Activated CD8-positive, alpha-beta memory T cell treated with anti-CD3 and anti-CD28 coated beads for 1 hour (primary cell): ENCODE measurements around the gene SEMA3C.

Experiments
- DNase-seq, 2 donors: peaks; one replicate each; pipeline ENCODE4 v3.0.0-alpha.2; 2020; ENCODE audit warnings: low read depth in 1 of 2; ENCODE audit errors: extremely low read depth in 1 of 2

Gene SEMA3C

DNA sequence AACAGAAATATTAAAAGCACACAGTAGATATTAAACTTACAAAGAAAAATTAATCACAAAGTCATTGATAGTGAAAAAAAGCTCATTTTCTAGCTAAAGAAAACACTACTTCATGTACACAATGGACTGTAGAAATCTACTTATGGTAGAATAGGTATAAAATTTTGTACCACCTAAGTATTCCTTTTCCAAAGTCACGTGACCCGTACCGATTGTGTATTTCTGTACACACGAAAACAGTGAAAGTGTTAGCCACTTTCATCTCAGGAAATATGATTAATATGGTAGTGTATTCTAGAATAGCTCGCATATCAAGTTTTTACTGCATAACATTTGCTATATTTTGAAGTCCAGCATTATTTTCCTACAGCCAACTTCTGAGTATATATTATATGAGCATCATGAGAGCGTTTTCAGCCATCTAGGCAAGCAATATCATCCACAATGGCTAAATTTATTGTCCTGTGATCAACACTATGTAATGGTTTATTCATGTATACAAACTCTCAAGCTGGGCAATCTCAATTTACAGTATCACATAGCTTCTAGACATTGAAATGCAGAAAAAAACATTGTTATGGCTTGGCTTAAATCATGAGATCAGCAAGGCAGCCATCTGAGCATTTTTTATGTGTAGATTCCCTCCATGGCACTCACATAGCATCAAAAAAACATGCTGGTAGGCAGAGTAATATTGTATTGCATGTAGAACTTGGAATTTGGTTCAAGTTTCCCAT lies 165.7 kb downstream of the SEMA3C start:
- no peak for DNase-seq

GRCh38 chr7:80749270-80749669 lies 169.6 kb downstream of the SEMA3C start:
- DNase-seq, result no peak

DNA sequence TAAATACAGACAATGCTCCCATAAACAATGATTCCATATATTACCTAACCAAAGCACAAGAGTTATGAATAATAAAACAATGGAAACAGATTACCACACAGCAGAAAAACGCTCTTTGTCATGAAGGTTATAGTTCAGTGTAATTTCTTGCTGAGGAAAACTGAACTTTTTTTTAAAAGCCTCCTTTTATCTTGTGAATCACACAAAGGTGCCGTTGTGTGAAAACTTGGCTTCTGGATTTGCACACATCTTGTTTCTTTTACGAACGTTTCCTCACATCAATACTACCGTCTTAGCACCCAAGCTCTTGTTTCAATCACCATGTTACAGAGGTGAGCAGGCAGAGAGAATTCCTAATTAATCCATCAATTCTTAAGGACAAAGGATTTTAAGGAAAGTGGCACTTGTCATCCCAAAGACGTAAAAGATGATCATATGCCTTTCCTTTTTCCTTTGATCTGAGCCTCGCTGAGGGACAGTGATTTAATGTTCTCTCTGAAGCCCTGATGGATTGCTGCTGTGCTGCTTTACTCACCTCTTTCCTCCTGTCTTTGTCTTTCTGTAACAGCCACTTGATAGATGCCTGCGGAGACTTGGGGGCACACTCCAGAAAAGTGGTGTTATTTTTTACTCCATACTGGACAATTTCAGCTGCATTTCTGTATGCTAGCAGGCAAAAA lies 170.3 kb downstream of the SEMA3C start:
- no peak for DNase-seq

- DNase-seq, result no peak
Observed at GRCh38 chr7:80740778-80741545, 177.9 kb downstream of the SEMA3C start.

- DNase-seq, result no peak
Observed at GRCh38 chr7:80736371-80737125, 182.3 kb downstream of the SEMA3C start.

- DNase-seq, result no peak
Observed at GRCh38 chr7:80735330-80735729, 183.5 kb downstream of the SEMA3C start.

DNA sequence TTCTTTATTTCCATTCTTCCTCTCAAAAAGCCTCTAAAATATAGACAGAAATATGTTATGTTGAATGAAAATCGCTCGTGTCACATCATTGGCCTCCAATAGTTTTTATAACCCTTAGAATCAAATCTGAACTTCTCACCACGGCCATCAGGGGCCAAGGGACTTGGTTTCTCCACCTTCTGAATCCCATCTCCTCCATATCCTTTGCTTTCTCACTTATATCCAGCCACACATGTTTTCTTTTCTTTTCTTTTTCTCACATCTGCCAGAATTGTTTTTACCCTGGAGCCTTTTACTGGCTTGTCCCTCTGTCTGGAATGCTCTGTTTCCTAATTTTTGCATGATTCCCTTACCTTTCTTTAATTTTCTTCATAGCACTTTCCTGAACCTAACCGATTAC lies 184.8 kb downstream of the SEMA3C start:
- DNase-seq, result no peak

DNA sequence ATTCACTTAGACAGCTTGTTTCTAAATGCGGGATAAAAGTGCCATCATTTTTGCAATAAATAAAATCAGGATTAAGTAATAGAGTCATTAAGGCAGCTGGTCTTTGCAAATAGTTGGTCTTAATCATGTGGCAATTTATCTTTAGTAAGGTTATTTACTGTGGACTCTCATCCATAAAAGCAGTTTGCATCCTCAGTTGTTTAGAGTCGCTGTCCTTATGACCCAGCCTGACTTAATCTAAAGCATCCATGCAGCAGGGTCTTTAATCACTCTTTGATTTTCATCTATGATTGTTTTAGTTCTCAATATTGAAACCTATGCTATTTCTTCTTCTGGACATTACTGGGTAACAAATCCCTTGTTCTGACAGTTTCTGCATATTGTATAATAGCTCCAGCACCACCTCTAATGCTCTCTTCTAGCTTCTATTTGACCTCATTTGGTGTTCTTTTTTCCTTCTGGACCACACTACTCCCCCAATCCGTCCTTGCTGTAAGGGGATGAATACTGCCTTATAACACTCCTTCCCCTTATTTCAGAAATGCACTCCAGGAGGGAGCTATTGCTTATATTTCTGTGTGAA lies 185.4 kb downstream of the SEMA3C start:
- DNase-seq, result no peak

GRCh38 chr7:80732630-80733029 lies 186.2 kb downstream of the SEMA3C start:
- no peak for DNase-seq

DNA sequence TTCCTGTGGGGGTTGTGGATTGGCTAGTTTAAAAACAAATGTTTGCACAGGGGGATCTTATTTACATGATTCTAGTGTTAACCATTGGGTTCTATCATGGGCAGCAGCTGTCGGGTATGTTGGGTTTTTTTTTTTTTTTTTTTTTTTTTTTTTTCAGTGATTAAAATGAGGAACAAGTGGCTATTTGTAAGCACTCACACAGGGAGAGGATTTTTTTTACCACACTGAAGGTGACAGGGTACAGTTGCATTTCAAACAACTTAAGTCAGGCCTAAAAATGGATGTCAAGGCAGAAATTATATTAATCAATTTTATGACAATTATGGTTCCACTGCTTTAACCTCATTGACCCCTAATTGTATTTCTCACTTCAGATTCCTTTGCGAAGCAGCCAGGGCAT lies 187.6 kb downstream of the SEMA3C start:
- no peak for DNase-seq

DNA sequence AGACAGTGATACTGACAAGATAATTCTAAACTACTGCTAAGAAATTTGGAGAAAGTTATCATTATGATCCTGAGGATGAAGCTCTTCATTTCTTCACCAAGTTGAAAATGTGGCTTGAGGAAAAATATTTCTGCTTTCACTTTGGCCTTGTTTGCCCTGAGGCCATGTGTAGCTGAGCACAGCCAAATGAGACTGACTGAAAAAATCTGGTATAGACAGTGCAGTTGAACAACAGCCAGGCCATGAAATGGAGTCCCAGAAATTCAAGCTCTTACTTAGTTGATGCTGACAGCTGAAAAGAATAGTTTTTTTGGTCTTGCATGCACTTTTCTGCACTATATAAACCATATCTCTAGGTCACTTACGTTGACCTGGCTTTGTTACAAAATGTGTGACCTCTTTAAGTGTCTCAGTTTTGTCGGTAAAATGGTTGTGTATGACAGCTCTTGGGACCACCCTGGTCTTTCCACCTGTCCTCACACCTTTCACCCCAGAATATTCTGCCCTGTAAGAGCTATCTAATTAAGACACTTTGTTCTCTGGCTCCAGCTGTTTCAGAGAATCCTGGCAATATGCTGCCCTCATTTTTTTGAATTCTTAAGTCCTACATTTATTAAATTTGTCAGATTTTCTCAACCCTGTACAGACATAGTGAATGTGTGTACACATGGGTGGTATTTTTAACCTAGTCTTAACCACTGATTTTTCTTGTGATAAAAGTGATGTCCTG lies 189.1 kb downstream of the SEMA3C start:
- no peak for DNase-seq

- no peak for DNase-seq
Observed at GRCh38 chr7:80726666-80727065, 192.2 kb downstream of the SEMA3C start.

- DNase-seq, result no peak
Observed at GRCh38 chr7:80725181-80725611, 193.7 kb downstream of the SEMA3C start.

GRCh38 chr7:80724249-80724871 lies 194.5 kb downstream of the SEMA3C start:
- DNase-seq, result no peak

DNA sequence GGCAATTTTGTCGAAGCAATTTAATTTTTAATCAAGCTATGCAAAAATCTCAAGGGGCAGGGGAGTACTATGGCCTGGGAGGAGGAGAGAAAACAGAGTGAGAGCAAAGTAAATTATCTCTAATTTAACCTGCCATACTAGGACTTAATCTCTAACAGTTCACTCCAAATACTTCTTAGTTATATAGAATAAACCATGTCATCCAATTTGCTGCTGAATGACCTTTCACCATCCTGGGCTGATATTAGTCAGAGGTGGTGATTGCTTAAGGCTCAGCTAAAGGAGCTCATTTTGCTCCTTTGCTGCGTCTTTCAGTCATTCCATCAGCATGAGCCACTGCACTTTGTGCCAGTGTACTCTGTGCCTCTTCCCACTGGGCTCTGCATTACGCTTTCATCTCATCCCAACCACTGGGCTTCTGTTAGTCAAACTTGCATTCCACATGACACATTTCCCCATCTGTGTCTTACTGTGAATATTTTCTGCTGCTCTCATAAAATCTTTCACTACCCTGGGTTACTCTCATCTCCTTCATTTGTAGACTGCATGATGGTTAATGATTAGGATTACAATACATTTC lies 196.1 kb downstream of the SEMA3C start:
- DNase-seq, result no peak

DNA sequence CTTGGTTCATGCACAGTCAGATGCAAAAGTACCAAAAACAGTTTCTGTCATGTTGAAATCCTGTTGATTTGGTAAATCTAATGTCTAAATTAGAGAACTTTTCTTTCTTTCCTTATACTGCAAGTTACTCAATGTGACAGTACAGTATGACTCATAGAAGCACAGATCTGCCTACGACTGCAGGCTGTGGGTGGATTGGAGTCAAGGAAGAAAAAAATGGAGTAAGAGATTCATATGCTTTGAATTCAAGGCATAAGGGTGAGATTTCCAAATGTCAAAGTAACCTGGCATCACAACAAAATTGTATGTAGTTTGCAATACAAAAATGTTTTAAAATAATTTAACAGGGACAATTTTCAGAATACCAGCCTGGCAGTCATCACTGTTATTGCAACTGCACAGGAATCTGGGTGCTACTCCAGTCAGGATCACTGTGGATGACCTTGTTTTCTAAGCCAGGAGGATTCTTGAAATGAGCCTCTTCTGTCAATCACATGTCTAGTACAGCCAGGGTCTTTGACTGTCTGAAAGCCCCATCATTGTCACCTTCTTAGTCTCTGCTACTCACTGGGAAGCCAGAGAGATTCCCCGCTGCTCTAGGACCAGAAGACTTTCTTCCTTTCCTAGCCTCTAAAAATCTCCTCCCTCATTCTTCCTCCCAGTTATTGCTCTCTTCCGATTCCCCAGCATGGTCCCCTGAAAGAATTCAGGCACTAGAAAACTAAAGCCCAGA lies 196.8 kb downstream of the SEMA3C start:
- no peak for DNase-seq

GRCh38 chr7:80720146-80720545 lies 198.7 kb downstream of the SEMA3C start:
- DNase-seq, result no peak

DNA sequence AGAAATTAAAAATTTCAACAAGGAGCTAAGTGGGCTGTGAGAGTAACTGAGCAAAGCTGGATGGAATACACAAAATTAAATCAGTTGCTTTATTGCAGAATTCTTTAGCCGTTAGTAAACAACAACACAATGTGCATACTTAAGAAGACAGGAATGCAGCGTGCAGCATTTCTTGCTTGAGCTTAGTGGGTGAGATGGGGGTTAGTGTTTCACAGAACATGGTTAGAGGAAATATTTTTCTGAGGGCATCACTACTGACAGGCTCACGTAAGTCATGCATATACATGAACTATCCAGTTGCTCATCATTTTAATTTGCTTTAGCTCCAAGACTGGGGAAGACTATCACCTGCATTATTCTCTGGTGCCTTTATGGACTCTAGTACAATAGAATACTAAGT lies 199.6 kb downstream of the SEMA3C start:
- DNase-seq, result no peak

GRCh38 chr7:80711531-80711930 lies 207.3 kb downstream of the SEMA3C start:
- no peak for DNase-seq
